NCI-H82 treated with DMSO at 0.1 percent for 48 hours (cell line): Measurements from ENCODE around the gene ANKRD40CL.
"Not testable (repeated sequence)": the region's sequence is repeated elsewhere in the genome, so short reads cannot be mapped to it uniquely, and the experiment has no call there.

ENCODE experiments used
- DNase-seq: peaks from one replicate; lab custom pipeline; 2025; ENCODE audit not compliant: unreplicated experiment; lab: John Stamatoyannopoulos, UW

Gene ANKRD40CL

GRCh38 chr17:50763716-50764475 is 3.4 kb downstream of the ANKRD40CL start:
- DNase-seq, result peak; percentile 22

GRCh38 chr17:50762177-50762576 is 5.1 kb downstream of the ANKRD40CL start:
- no peak for DNase-seq

GRCh38 chr17:50758989-50759544 is 8.3 kb downstream of the ANKRD40CL start:
- DNase-seq, result no peak

GRCh38 chr17:50758524-50758923 is 8.8 kb downstream of the ANKRD40CL start:
- no peak for DNase-seq

- no peak for DNase-seq
These were observed 12.8 kb downstream of the ANKRD40CL start for GRCh38 chr17:50754521-50754920.

- DNase-seq, result no peak
These were observed 18.1 kb downstream of the ANKRD40CL start for GRCh38 chr17:50749245-50749644.

GRCh38 chr17:50745631-50746030 is 21.7 kb downstream of the ANKRD40CL start:
- no peak for DNase-seq

- DNase-seq, result no peak
These were observed 28.2 kb downstream of the ANKRD40CL start for GRCh38 chr17:50739098-50739497.

- no peak for DNase-seq
These were observed 30.1 kb downstream of the ANKRD40CL start for GRCh38 chr17:50737118-50737698.

GRCh38 chr17:50735287-50735686 is 32.0 kb downstream of the ANKRD40CL start:
- DNase-seq, result no peak

- no peak for DNase-seq
These were observed 35.5 kb downstream of the ANKRD40CL start for GRCh38 chr17:50731575-50732460.

GRCh38 chr17:50728881-50729765 is 38.2 kb downstream of the ANKRD40CL start:
- no peak for DNase-seq

- DNase-seq, result no peak
These were observed 39.2 kb downstream of the ANKRD40CL start for GRCh38 chr17:50728112-50728429.

GRCh38 chr17:50725769-50726655 is 41.3 kb downstream of the ANKRD40CL start:
- no peak for DNase-seq

GRCh38 chr17:50724622-50725021 is 42.7 kb downstream of the ANKRD40CL start:
- DNase-seq, result not testable (repeated sequence)

GRCh38 chr17:50722746-50723145 is 44.6 kb downstream of the ANKRD40CL start:
- DNase-seq, result no peak

GRCh38 chr17:50721194-50722010 is 45.9 kb downstream of the ANKRD40CL start:
- no peak for DNase-seq

GRCh38 chr17:50719924-50720794 is 47.2 kb downstream of the ANKRD40CL start:
- no peak for DNase-seq
